GM21717 (cell line): ENCODE measurements around the gene CAPN1.
"Not testable (repeated sequence)": the region's sequence is repeated elsewhere in the genome, so short reads cannot be mapped to it uniquely, and the experiment has no call there.

Experiments used
- ATAC-seq: cut with Tn5 transposase; IDR thresholded peaks from one replicate; pipeline ENCODE4 v1.9.1; 2021; ENCODE audit warnings: mild to moderate bottlenecking, moderate library complexity; ENCODE audit not compliant: unreplicated experiment

CAPN1 gene

GRCh38 chr11:65181569-65182257, at the start of gene CAPN1:
CAPN1 (plus strand) TSS chr11:65181928; CDS start chr11:65182702, 774 bp downstream.
- ATAC-seq = no peak

- ATAC-seq = no peak
These were observed 49.3 kb upstream of the CAPN1 start for GRCh38 chr11:65132238-65132987.

GRCh38 chr11:65132988-65133700, 48.6 kb upstream of the CAPN1 start:
- ATAC-seq = no peak

GRCh38 chr11:65133724-65134123, 48.0 kb upstream of the CAPN1 start:
- no peak for ATAC-seq

GRCh38 chr11:65134240-65134951, 47.3 kb upstream of the CAPN1 start, which contains the start of gene SYVN1:
SYVN1 (minus strand) TSS chr11:65134519; CDS start chr11:65133601, 918 bp downstream.
- ATAC-seq = peak; percentile 52

GRCh38 chr11:65134952-65135632, 46.6 kb upstream of the CAPN1 start:
- ATAC-seq = peak; percentile 54

- ATAC-seq = no peak
These were observed 46.0 kb upstream of the CAPN1 start for GRCh38 chr11:65135633-65136145.

GRCh38 chr11:65136515-65137096, 45.1 kb upstream of the CAPN1 start:
- no peak for ATAC-seq

- ATAC-seq = no peak
These were observed 39.7 kb upstream of the CAPN1 start for GRCh38 chr11:65141896-65142494.

GRCh38 chr11:65147352-65148075, 34.2 kb upstream of the CAPN1 start:
- no peak for ATAC-seq

- no peak for ATAC-seq
These were observed 33.1 kb upstream of the CAPN1 start for GRCh38 chr11:65148657-65149056.

GRCh38 chr11:65150131-65150508, 31.6 kb upstream of the CAPN1 start:
- ATAC-seq = not testable (repeated sequence)

GRCh38 chr11:65150509-65151299, 31.0 kb upstream of the CAPN1 start:
- no peak for ATAC-seq

- ATAC-seq = no peak
These were observed 30.3 kb upstream of the CAPN1 start for GRCh38 chr11:65151331-65151899.

GRCh38 chr11:65152122-65152521, 29.6 kb upstream of the CAPN1 start:
- no peak for ATAC-seq

- ATAC-seq = no peak
These were observed 25.5 kb upstream of the CAPN1 start for GRCh38 chr11:65156256-65156655.

GRCh38 chr11:65156926-65157325, 24.8 kb upstream of the CAPN1 start:
- no peak for ATAC-seq

GRCh38 chr11:65157336-65157735, 24.4 kb upstream of the CAPN1 start:
- no peak for ATAC-seq
